Tibial nerve (tissue), 4 donors: ENCODE measurements around the gene PTPRE. TPM values are rescaled to one million over a fixed set of nuclear protein-coding genes. Genes with fewer than 3 reads are reported as not detected.
A peak's percentile ranks its signal among the peaks of the same experiment; 100 is the strongest.

Source experiments
- DNase-seq, 2 donors: peaks; one replicate each; pipeline ENCODE4 v3.0.0-alpha.2; 2019; ENCODE audit warnings: low spot score in 2 of 2
- H3K27ac ChIP-seq, 4 donors: fragments of 200-600 bp; sonication (generic) in 3 of 4; one replicate each; pipeline ENCODE4 v1.5.1; 2017 to 2019; ENCODE audit warnings: mild to moderate bottlenecking in 1 of 4
- H3K27me3 ChIP-seq, 2 donors: fragments of 200-600 bp; sonication (generic) in 1 of 2; one replicate each; pipeline versions ENCODE4 v1.5.1 to v1.6.0; 2017 to 2019
- H3K36me3 ChIP-seq, 3 donors: fragments of 200-600 bp; sonication (generic); one replicate each; pipeline ENCODE4 v1.5.1; 2018 to 2019
- H3K4me1 ChIP-seq, 4 donors: fragments of 200-600 bp; sonication (generic) in 3 of 4; one replicate each; pipeline ENCODE4 v1.5.1; 2017 to 2019
- H3K4me3 ChIP-seq, 4 donors: fragments of 200-600 bp; sonication (generic) in 3 of 4; one replicate each; pipeline ENCODE4 v1.5.1; 2017 to 2019; ENCODE audit warnings: mild to moderate bottlenecking in 1 of 4, moderate library complexity in 1 of 4
- H3K9me3 ChIP-seq, 4 donors: fragments of 200-600 bp; sonication (generic) in 3 of 4; one replicate each; pipeline ENCODE4 v1.5.1; 2017 to 2019
- EP300 ChIP-seq, 2 donors: sonication (generic); formaldehyde crosslinking; IDR thresholded peaks; one replicate each; pipeline ENCODE4 v1.6.1; 2017; ENCODE audit warnings: antibody characterized with exemption in 2 of 2, mild to moderate bottlenecking in 1 of 2
- POLR2A ChIP-seq, 2 donors: fragments of 450-650 bp; IDR thresholded peaks; one replicate each; pipeline ENCODE4 v1.6.1; 2017; ENCODE audit warnings: antibody characterized with exemption in 2 of 2, mild to moderate bottlenecking in 2 of 2, moderate library complexity in 2 of 2
- WGBS, 2 donors: methylation state at CpG; one replicate each; pipeline ENCODE4 v1.1.5; 2018; 5-methylcytosine and 5-hydroxymethylcytosine counted together
- total RNA-seq, 4 donors: library from RNA; depleted of rRNA; stranded (reverse); fragments of >200 nt; gene quantifications; one replicate each; pipeline ENCODE4 v1.1.0, GENCODE V29; 2016
- TF ChIP-seq, protein P1 (sequence below), 5 experiments: fragments of 200-600 bp in 3 of 5; fragments of 450-650 bp in 2 of 5; sonication (generic) in 3 of 5; IDR thresholded peaks; one replicate each; pipeline ENCODE4 v1.5.1; 2016 to 2019; ENCODE audit warnings: antibody characterized with exemption in 5 of 5, mild to moderate bottlenecking in 3 of 5, moderate library complexity in 2 of 5

Gene PTPRE
- total RNA-seq, 4 donors from 2014 or later: 19.0 to 38.1 (median 25.8) TPM

DNA sequence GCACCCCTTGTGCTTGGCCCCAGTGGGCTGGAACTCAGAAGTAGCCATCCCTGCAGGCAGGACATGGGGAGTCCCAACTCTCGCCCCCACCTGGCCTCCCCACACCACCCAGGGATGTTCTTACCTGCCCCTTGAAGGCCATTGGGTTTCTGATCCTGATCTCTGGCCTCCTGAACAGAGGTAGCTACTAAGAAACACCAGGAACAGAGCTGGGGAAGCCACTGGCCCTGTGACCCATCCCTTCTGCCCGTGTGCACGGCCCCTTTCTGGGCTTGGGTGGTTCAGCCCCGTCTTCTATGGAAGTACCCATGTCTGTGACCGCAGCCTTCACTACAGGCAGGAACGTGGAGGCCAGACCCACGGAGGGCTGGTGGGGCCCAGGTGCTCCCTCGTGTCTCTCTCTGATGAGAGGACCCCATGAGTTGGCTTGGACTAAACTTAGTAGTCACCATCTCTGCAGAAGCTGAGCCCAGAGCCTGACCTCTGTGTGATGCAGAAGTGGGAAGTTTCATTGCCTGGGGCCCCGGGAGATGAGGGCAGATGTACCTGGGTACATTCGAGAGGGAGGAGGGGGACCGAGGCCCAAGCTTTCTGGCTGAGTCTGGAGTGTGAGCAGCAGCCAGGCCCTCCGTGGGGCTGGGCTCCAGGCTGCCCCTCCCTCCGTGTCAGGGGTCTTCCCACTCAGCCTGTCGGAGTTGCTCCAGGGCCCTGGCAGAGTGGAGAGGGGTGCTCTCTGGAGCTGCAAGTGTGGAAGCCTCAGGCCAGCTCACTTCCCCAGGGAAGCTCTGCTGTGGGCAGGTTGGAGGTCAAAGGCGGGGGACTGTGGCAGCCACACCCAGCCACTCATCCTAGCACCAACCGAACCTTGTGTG lies 138.3 kb downstream of the PTPRE start:
- Histone ChIP-seq H3K27ac (no peak overlapping the region), H3K4me1 (peaks cover 0 to 21% (median 9%) of the 10 kb centered on the region in 4 donors), H3K27me3 (no peaks in the 10 kb centered on the region), H3K9me3 (no peaks in the 10 kb centered on the region), H3K4me3 (no peak overlapping the region), H3K36me3 (peaks cover 0 to 9% (median 0%) of the 10 kb centered on the region in 3 donors)
- TF ChIP-seq POLR2A (IDR thresholded peaks at IDR 0.05): no peak
- TF ChIP-seq, protein P1, sequence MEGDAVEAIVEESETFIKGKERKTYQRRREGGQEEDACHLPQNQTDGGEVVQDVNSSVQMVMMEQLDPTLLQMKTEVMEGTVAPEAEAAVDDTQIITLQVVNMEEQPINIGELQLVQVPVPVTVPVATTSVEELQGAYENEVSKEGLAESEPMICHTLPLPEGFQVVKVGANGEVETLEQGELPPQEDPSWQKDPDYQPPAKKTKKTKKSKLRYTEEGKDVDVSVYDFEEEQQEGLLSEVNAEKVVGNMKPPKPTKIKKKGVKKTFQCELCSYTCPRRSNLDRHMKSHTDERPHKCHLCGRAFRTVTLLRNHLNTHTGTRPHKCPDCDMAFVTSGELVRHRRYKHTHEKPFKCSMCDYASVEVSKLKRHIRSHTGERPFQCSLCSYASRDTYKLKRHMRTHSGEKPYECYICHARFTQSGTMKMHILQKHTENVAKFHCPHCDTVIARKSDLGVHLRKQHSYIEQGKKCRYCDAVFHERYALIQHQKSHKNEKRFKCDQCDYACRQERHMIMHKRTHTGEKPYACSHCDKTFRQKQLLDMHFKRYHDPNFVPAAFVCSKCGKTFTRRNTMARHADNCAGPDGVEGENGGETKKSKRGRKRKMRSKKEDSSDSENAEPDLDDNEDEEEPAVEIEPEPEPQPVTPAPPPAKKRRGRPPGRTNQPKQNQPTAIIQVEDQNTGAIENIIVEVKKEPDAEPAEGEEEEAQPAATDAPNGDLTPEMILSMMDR (IDR thresholded peaks at IDR 0.05): no peak
- TF ChIP-seq EP300 (IDR thresholded peaks at IDR 0.05): no peak
- 82 to 85% methylated on average over 11 to 14 of the region's 16 CpGs for WGBS, 2 donors
- DNase-seq: no peak

DNA sequence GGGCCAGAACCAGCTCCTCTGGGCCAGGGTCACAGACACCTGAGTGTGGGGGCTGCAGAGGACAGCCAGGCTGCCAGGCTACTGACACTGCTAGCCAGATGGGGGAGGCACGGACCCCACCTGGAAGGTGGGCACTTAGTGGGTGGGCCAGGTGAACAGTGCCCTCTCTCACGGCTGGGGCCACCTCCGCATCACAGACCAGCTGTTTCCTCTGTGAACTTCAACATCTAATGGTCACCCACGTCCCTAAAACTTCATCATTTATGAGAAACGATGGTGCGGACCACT lies 138.9 kb downstream of the PTPRE start:
- peaks cover 0 to 9% (median 0%) of the 10 kb centered on the region in 3 donors for H3K36me3 ChIP-seq
- no peak overlapping the region for H3K4me3 ChIP-seq
- peaks cover 0 to 24% (median 10%) of the 10 kb centered on the region in 4 donors for H3K4me1 ChIP-seq
- H3K27ac ChIP-seq: no peak overlapping the region
- no peak for DNase-seq
- no peaks in the 10 kb centered on the region for H3K9me3 ChIP-seq
- WGBS, 2 donors: 86 to 97% methylated on average over 5 to 6 of the region's 6 CpGs
- H3K27me3 ChIP-seq: no peaks in the 10 kb centered on the region
- TF ChIP-seq POLR2A (IDR thresholded peaks at IDR 0.05): no peak
- no peak for TF ChIP-seq EP300 (IDR thresholded peaks at IDR 0.05)
- TF ChIP-seq, protein P1 (IDR thresholded peaks at IDR 0.05): no peak

DNA sequence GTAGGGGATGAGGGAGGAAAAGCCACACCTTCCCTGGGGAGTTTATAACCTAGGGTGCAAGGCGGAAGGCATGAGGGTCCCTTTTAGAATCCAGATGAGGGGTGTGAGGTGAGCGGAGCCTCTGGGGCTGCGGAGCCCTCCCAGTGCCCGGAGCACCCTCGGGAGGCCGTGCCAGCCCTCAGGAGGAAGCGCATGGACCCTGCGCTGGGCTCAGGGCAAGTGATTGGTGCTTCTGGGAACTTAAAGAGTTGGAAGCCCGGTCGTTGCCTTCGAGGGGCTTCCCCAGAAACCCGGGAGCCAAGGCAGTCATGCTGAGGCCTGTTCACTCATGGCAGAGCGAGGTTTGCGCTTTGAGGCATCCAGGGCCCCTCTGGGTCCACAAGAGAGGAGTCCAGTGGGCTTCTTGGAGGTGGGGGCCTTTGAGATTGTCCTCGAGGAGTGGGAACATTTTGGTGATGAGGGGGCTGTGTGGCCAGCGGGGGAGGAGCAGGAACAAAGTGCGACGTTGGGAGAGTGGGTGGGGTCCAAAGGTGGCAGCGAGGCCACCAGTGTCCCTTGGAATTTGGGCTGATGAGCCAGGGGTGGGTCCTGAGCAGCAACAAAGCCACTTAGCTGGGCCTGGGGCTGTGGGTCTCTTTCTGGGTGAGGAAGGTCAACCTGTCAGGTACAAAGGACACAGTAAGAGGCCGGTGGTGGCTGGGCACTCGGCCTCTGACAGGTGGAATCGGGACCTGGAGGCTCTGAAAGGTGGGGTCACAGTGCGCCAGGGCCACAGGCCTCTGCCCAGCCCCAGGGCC lies 139.5 kb downstream of the PTPRE start:
- no peaks in the 10 kb centered on the region for H3K27me3 ChIP-seq
- H3K4me3 ChIP-seq: no peak overlapping the region
- no peak for TF ChIP-seq EP300 (IDR thresholded peaks at IDR 0.05)
- TF ChIP-seq, protein P1 (IDR thresholded peaks at IDR 0.05): no peak
- TF ChIP-seq POLR2A (IDR thresholded peaks at IDR 0.05): no peak
- peaks cover 0 to 12% (median 0%) of the 10 kb centered on the region in 3 donors for H3K36me3 ChIP-seq
- H3K9me3 ChIP-seq: no peaks in the 10 kb centered on the region
- DNase-seq: no peak
- 89 to 92% methylated on average over 21 to 23 of the region's 23 CpGs for WGBS, 2 donors
- peaks cover 0 to 25% (median 10%) of the 10 kb centered on the region in 4 donors for H3K4me1 ChIP-seq
- peak overlapping the region in 3 of 4 donors; percentile 54 to 86 (median 76) for H3K27ac ChIP-seq

DNA sequence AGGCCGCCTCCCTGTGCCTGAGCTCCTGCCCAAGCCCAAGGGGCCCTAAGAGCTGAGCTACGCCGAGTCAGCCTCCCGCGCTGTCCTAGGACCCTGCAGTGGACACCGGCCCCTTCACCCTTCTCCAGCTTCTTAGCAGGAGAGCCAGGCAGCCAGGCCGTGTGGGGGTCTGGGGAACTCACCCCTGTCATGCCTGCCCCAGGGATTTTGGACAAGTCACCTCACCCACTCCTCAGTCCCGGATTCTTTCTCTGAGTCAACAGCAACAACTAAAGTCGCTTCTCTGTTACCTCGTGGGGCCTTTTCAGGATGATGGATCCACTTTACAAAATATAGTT lies 140.0 kb downstream of the PTPRE start:
- no peaks in the 10 kb centered on the region for H3K27me3 ChIP-seq
- H3K4me1 ChIP-seq: peaks cover 0 to 25% (median 10%) of the 10 kb centered on the region in 4 donors
- H3K9me3 ChIP-seq: no peaks in the 10 kb centered on the region
- DNase-seq: no peak
- H3K27ac ChIP-seq: peak overlapping the region in 3 of 4 donors; percentile 54 to 86 (median 76)
- H3K4me3 ChIP-seq: peak overlapping the region in 1 of 4 donors; percentile 20
- WGBS, 2 donors: 86 to 87% methylated on average over 7 to 10 of the region's 10 CpGs
- peaks cover 0 to 17% (median 0%) of the 10 kb centered on the region in 3 donors for H3K36me3 ChIP-seq
- TF ChIP-seq EP300 (IDR thresholded peaks at IDR 0.05) (no peak), POLR2A (IDR thresholded peaks at IDR 0.05) (no peak)
- TF ChIP-seq, protein P1 (IDR thresholded peaks at IDR 0.05): no peak
